Measurements from ENCODE around the gene TSGA10IP.
A peak's percentile ranks its signal among the peaks of the same experiment; 100 is the strongest.

Gene TSGA10IP

DNA sequence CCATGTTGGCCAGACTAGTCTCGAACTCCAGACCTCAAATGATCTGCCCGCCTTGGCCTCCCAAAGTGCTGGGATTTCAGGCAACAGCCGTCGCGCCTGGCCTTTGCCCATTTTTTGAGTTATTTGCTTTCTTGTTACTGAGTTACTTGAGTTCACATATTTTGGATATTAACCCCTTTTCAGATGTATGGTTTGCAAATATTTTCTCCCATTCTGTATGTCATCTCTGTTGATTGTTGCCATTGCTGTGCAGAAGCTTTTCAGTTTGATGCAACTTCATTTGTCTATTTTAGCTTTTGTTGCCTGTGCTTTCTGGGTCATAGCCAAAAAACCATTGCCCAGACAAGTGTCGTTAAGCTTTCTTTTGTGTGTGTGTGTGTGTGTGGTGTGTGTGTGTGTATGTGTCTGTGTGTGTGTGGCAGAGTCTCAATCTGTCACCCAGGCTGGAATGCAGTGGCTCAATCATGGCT is 6.8 kb downstream of the TSGA10IP start:
- peaks cover 10% of the 10 kb centered on the region for H3K4me1 Mint-ChIP-seq
- H3K27ac Mint-ChIP-seq: no peak overlapping the region
- no peaks in the 10 kb centered on the region for H3K9me3 Mint-ChIP-seq
- DNase-seq (no peak), ATAC-seq (no peak)
- H3K27me3 Mint-ChIP-seq: no peaks in the 10 kb centered on the region
- H3K4me3 Mint-ChIP-seq: no peak overlapping the region

DNA sequence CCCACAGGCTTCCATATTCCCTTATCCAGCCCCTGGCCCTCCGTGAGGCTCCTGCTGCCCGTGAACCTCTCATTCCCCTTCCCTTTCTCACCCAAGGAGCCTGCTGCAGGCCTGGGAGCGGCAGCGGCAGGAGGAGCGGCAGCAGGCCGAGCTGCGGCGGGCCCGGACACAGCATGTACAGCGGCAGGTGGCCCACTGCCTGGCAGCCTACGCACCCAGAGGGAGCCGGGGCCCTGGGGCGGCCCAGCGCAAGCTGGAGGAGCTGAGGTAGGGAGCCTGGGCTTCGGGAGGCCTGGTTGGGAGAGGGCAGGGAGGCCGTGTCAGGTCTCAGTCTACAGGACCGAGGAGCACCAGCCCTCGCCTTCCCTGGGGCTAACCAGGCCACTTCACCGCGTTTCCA is 8.2 kb downstream of the TSGA10IP start:
- DNase-seq (no peak), ATAC-seq (no peak)
- H3K27ac Mint-ChIP-seq: no peak overlapping the region
- H3K27me3 Mint-ChIP-seq: no peaks in the 10 kb centered on the region
- H3K4me3 Mint-ChIP-seq: no peak overlapping the region
- no peaks in the 10 kb centered on the region for H3K9me3 Mint-ChIP-seq
- H3K4me1 Mint-ChIP-seq: peaks cover 24% of the 10 kb centered on the region

- no peaks in the 10 kb centered on the region for H3K9me3 Mint-ChIP-seq
- no peaks in the 10 kb centered on the region for H3K27me3 Mint-ChIP-seq
- H3K4me1 Mint-ChIP-seq: peaks cover 25% of the 10 kb centered on the region
- H3K4me3 Mint-ChIP-seq: no peak overlapping the region
- no peak overlapping the region for H3K27ac Mint-ChIP-seq
- DNase-seq: no peak
- ATAC-seq: no peak
These were observed 9.5 kb downstream of the TSGA10IP start for GRCh38 chr11:65954771-65955170.

GRCh38 chr11:65958291-65958690 is 13.0 kb downstream of the TSGA10IP start:
- no peaks in the 10 kb centered on the region for H3K9me3 Mint-ChIP-seq
- peak overlapping the region in 1 of 2 donors; percentile 48 for H3K27ac Mint-ChIP-seq
- H3K4me3 Mint-ChIP-seq: no peak overlapping the region
- no peaks in the 10 kb centered on the region for H3K27me3 Mint-ChIP-seq
- DNase-seq (no peak), ATAC-seq (no peak)
- H3K4me1 Mint-ChIP-seq: peaks cover 52% of the 10 kb centered on the region

- H3K4me3 Mint-ChIP-seq: no peak overlapping the region
- ATAC-seq (no peak), DNase-seq (no peak)
- no peaks in the 10 kb centered on the region for H3K9me3 Mint-ChIP-seq
- H3K27ac Mint-ChIP-seq: peak overlapping the region in 1 of 2 donors; percentile 85
- peaks cover 58% of the 10 kb centered on the region for H3K4me1 Mint-ChIP-seq
- no peaks in the 10 kb centered on the region for H3K27me3 Mint-ChIP-seq
These were observed 13.6 kb downstream of the TSGA10IP start for GRCh38 chr11:65958774-65959420.

DNA sequence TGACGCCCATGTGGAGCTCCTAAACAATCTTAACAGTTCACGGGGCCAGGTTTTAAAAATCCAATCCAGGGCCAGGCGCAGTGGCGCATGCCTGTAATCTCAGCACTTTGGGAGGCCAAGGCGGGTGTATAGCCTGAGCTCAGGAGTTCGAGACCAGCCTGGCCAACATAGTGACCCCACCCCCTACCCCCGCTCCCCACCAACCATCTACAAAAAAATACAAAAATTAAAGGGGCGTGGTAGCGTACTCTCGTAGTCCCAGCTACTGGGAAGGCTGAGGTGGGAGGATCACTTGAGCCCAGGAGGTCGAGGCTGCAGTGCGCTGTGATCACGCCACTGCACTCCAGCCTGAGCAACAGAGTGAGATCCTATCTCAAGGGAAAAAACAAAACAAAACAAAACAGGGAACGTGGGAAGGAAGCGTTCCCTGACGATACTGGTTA is 15.6 kb downstream of the TSGA10IP start:
- H3K27ac Mint-ChIP-seq: peak overlapping the region; percentile 98 to 99
- H3K4me3 Mint-ChIP-seq: peak overlapping the region; percentile 93 to 98
- peaks cover 68% of the 10 kb centered on the region for H3K4me1 Mint-ChIP-seq
- no peak for DNase-seq
- no peaks in the 10 kb centered on the region for H3K9me3 Mint-ChIP-seq
- no peaks in the 10 kb centered on the region for H3K27me3 Mint-ChIP-seq
- peak; percentile 21 for ATAC-seq

DNA sequence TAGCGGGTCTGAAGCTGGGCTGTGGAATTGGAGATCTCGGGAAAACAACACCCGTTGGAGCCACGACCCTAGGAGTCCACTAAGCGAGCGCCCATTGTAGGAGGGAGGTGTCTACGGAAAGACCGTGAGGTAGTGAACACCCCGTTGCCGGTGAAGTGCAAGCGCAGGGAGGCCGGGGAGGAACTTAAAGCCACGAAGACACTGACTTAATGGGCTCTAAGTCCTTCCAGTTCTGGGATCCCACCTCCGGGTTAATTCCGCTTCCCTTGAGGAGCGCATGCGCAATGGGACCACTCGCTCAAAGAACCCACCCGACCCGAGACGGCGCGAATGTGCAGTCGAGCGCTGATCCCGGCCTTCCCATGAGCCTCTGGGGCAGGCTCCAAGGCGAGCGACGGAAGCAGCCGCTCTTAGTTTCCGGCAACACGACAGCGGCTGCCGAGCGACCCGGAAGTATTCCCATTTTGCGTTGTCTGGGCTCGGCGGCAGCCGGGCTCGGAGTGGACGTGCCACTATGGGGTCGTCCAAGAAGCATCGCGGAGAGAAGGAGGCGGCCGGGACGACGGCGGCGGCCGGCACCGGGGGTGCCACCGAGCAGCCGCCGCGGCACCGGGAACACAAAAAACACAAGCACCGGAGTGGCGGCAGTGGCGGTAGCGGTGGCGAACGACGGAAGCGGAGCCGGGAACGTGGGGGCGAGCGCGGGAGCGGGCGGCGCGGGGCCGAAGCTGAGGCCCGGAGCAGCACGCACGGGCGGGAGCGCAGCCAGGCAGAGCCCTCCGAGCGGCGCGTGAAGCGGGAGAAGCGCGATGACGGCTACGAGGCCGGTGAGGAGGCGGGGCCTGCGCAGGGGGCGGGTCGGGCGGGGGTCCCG is 16.2 kb downstream of the TSGA10IP start, which contains the start of gene SART1:
SART1 (plus strand) TSS at position 468 of the 874 bp plus-strand sequence; CDS start at position 515, 47 bp downstream.
- no peaks in the 10 kb centered on the region for H3K27me3 Mint-ChIP-seq
- H3K27ac Mint-ChIP-seq: peak within 1 kb of the TSS; percentile 98 to 99
- ATAC-seq (peak; percentile 96), DNase-seq (peak; percentile 93 to 97)
- H3K4me1 Mint-ChIP-seq: peaks cover 64% of the 10 kb centered on the region
- no peaks in the 10 kb centered on the region for H3K9me3 Mint-ChIP-seq
- peak within 1 kb of the TSS; percentile 93 to 98 for H3K4me3 Mint-ChIP-seq

DNA sequence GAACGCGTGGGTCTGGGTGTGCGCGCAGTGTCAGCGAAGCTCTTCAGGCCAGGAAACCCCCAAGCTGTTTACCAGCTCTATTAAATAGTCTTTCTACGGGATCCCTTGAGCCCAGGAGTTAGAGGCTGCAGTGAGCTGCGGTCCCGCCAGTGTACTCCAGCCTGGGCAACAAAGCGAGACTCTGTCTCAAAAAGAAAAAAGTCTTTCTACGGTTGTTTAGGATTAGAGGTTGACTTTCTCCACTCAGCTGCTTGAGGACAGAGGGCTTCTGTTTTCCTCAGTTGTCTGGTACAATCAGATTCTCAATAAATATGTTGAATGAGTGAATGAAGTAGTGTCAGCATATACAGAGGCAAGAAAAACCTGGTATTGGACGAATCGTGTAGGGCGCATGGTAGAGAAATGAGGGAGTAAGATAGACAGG is 16.9 kb downstream of the TSGA10IP start:
- peak overlapping the region; percentile 81 to 89 for H3K27ac Mint-ChIP-seq
- H3K27me3 Mint-ChIP-seq: no peaks in the 10 kb centered on the region
- DNase-seq (no peak), ATAC-seq (no peak)
- peaks cover 57% of the 10 kb centered on the region for H3K4me1 Mint-ChIP-seq
- peak overlapping the region; percentile 93 to 98 for H3K4me3 Mint-ChIP-seq
- no peaks in the 10 kb centered on the region for H3K9me3 Mint-ChIP-seq

GRCh38 chr11:65964906-65965305 is 19.6 kb downstream of the TSGA10IP start:
- DNase-seq (no peak), ATAC-seq (no peak)
- peaks cover 52% of the 10 kb centered on the region for H3K4me1 Mint-ChIP-seq
- no peaks in the 10 kb centered on the region for H3K27me3 Mint-ChIP-seq
- peak overlapping the region in 1 of 2 donors; percentile 94 for H3K27ac Mint-ChIP-seq
- H3K4me3 Mint-ChIP-seq: no peak overlapping the region
- no peaks in the 10 kb centered on the region for H3K9me3 Mint-ChIP-seq

DNA sequence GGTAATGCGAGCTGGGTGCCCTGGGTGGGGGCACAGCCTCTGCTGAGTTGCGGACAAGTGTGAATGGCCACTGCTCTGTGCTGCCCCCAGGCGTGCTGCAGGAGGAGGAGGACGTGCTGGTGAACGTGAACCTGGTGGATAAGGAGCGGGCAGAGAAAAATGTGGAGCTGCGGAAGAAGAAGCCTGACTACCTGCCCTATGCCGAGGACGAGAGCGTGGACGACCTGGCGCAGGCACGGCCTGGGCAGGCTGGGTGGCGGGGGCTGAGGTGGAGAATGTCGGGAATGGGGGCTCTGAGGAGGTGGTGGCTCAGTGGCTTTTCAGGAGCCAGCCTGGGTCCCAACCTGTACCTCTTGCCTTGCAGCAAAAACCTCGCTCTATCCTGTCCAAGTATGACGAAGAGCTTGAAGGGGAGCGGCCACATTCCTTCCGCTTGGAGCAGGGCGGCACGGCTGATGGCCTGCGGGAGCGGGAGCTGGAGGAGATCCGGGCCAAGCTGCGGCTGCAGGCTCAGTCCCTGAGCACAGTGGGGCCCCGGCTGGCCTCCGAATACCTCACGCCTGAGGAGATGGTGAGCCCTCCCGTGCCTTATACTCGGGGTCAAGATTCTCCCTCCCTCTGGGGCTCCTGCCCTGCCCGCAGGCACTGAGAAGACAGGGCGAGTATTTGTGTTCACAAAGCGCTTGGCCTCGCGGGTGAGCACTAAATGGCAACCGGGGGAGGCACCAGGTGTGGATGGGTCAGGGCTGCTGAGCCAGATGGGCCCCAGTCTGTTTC is 20.9 kb downstream of the TSGA10IP start:
- Mint-ChIP-seq H3K4me1 (peaks cover 50% of the 10 kb centered on the region), H3K27me3 (no peaks in the 10 kb centered on the region), H3K9me3 (no peaks in the 10 kb centered on the region), H3K4me3 (no peak overlapping the region), H3K27ac (peak overlapping the region in 1 of 2 donors; percentile 80)
- DNase-seq (no peak), ATAC-seq (no peak)

DNA sequence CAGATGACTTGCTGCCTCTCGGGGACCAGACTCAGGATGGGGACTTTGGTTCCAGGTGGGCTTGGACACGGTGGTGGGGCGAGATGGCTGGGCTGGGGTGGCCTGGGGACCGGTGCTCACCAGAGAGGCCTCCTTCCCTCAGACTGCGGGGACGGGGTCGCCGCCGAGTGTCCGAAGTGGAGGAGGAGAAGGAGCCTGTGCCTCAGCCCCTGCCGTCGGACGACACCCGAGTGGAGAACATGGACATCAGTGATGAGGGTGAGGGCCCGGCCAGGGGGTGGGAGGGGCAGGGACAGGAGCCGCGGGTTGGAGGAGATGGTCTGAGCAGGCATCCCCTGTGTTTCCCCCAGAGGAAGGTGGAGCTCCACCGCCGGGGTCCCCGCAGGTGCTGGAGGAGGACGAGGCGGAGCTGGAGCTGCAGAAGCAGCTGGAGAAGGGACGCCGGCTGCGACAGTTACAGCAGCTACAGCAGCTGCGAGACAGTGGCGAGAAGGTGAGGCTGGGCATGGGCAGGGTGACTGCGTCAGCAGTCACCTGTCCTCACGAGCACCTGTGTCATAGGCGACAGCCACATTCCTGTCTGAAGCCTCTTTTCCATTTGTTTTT is 22.2 kb downstream of the TSGA10IP start:
- H3K4me3 Mint-ChIP-seq: no peak overlapping the region
- peak overlapping the region in 1 of 2 donors; percentile 35 for H3K27ac Mint-ChIP-seq
- H3K27me3 Mint-ChIP-seq: no peaks in the 10 kb centered on the region
- H3K4me1 Mint-ChIP-seq: peaks cover 41% of the 10 kb centered on the region
- DNase-seq: no peak
- H3K9me3 Mint-ChIP-seq: no peaks in the 10 kb centered on the region
- ATAC-seq: no peak

DNA sequence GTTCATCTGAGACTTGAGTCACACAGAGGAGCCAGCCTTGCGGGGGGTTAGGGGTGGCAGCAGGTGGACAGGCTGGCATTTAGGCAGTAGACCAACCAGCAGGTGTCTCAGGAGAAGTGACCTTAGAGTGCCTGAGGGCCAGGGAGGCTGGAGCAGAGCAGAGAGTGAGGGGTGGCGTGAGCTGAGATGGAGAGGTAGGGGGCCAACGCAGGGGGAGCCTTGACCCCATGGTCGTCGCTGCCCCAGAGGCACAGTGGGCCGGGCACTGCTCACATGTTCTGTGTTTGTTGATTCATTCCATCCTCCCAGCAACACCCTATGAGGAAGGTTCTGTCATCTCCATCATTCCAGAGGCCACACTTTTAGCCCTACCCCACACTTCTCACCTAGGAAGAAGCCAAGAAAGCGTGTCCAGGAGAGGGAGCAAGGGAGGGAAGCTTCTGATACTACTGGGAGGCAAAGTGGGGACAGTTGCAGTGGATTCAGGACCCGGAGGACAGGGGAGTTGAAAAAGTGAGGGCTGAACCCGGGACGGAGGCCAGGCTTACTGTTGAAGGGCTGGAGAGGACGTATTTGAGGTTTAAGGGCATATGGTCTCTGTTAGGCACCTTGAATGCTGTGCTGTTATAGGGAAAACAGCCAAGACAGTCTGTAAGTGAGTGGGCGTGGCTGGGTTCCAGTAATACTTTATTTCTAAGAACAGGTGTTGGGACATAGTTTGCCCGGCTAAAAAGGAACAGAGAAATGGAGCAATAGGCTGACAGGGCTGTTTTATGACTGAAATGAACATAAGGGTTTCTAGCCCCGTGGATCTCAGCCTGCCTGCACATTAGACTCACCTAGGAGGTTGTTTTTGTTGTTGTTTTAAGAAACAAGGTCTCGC is 23.6 kb downstream of the TSGA10IP start:
- ATAC-seq: no peak
- Mint-ChIP-seq H3K4me1 (peaks cover 27% of the 10 kb centered on the region), H3K9me3 (no peaks in the 10 kb centered on the region), H3K4me3 (no peak overlapping the region), H3K27me3 (no peaks in the 10 kb centered on the region), H3K27ac (peak overlapping the region; percentile 53 to 96)
- DNase-seq: no peak

GRCh38 chr11:65972116-65972515 is 26.8 kb downstream of the TSGA10IP start:
- Mint-ChIP-seq H3K4me3 (no peak overlapping the region), H3K4me1 (peaks cover 19% of the 10 kb centered on the region)
- ATAC-seq: no peak

GRCh38 chr11:65973439-65974110 is 28.3 kb downstream of the TSGA10IP start:
- Mint-ChIP-seq H3K4me3 (no peak overlapping the region), H3K27ac (no peak overlapping the region), H3K27me3 (no peaks in the 10 kb centered on the region), H3K4me1 (peaks cover 18% of the 10 kb centered on the region), H3K9me3 (no peaks in the 10 kb centered on the region)
- DNase-seq: no peak
- ATAC-seq: no peak

More at GRCh38 chr11:65972116-65972515, 26.8 kb downstream of the TSGA10IP start:
- Mint-ChIP-seq H3K27me3 (no peaks in the 10 kb centered on the region), H3K27ac (no peak overlapping the region), H3K9me3 (no peaks in the 10 kb centered on the region)
- no peak for DNase-seq

All from stimulated activated naive CD8-positive, alpha-beta T cell treated with anti-CD3 and anti-CD28 coated beads, Interleukin-15, amount 100 ng/mL, for 72 hours (primary cell).